Activated T-cell treated with anti-CD3 and anti-CD28 coated beads, Interleukin-2, amount 50 U/mL, for 4 hours (primary cell): ENCODE measurements around the gene KDM8. TPM values are rescaled to one million over a fixed set of nuclear protein-coding genes. Genes with fewer than 3 reads are reported as not detected.
"Not testable (repeated sequence)": the region's sequence is repeated elsewhere in the genome, so short reads cannot be mapped to it uniquely, and the experiment has no call there.

Experiments used
- ATAC-seq, 2 donors: fragments of 200-7000 bp; cut with Tn5 transposase; one replicate each; pipeline ENCODE4 v1.10.0; 2021
- DNase-seq: peaks from one replicate; pipeline ENCODE4 v3.0.0-alpha.2; 2020
- H3K27me3 Mint-ChIP-seq: one replicate; pipeline ENCODE4 v1.8.0; 2021; ENCODE audit warnings: low read depth, mixed read lengths
- H3K36me3 Mint-ChIP-seq: one replicate; pipeline ENCODE4 v1.8.0; 2022; ENCODE audit warnings: mixed read lengths; ENCODE audit not compliant: insufficient read depth
- H3K4me1 Mint-ChIP-seq: one replicate; pipeline ENCODE4 v1.8.0; 2021; ENCODE audit warnings: low read depth, mixed read lengths
- H3K4me3 Mint-ChIP-seq: one replicate; pipeline ENCODE4 v1.8.0; 2021; ENCODE audit warnings: mild to moderate bottlenecking, moderate library complexity, mixed read lengths
- H3K9me3 Mint-ChIP-seq: one replicate; pipeline ENCODE4 v1.8.0; 2021; ENCODE audit warnings: mixed read lengths
- total RNA-seq, 3 donors: library from RNA; stranded (reverse); gene quantifications; one replicate each; pipeline ENCODE4 v1.2.1, GENCODE V29; 2021

Gene KDM8
- total RNA-seq, 3 donors from 2014 or later = 8.8 to 10.7 (median 8.9) TPM

- H3K27me3 Mint-ChIP-seq = no peaks in the 10 kb centered on the region
- H3K36me3 Mint-ChIP-seq = peaks cover 1% of the 10 kb centered on the region
Observed at GRCh38 chr16:27199736-27200135, 3.6 kb upstream of the KDM8 start.

DNA sequence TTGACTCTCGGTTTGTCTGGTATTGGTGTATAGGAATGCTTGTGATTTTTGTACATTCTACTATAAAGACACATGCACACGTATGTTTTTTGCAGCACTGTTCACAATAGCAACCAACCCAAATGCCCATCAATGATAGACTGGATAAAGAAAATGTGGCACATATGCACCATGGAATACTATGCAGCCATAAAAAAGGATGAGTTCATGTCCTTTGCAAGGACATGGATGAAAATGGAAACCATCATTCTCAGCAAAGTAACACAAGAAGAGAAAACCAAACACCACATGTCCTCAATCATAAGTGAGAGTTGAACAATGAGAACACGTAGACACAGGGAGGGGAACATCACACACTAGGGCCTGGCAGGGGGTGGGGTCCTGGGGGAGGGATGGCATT, 2.4 kb upstream of the KDM8 start:
- H3K9me3 Mint-ChIP-seq, DNase-seq, ATAC-seq, H3K4me3 Mint-ChIP-seq, H3K36me3 Mint-ChIP-seq, H3K27me3 Mint-ChIP-seq: not testable (repeated sequence)
- peaks cover 77% of the 10 kb centered on the region for H3K4me1 Mint-ChIP-seq

More at GRCh38 chr16:27199736-27200135, 3.6 kb upstream of the KDM8 start:
- DNase-seq (no peak), ATAC-seq (no peak)
- peaks cover 84% of the 10 kb centered on the region for H3K4me1 Mint-ChIP-seq
- no peaks in the 10 kb centered on the region for H3K9me3 Mint-ChIP-seq
- H3K4me3 Mint-ChIP-seq = peak overlapping the region; percentile 44

GRCh38 chr16:27202923-27203506, 311 bp upstream of the KDM8 start:
- H3K36me3 Mint-ChIP-seq = no peaks in the 10 kb centered on the region

GRCh38 chr16:27204312-27204915, 1.1 kb downstream of the KDM8 start:
- no peak for DNase-seq

More at GRCh38 chr16:27202923-27203506, 311 bp upstream of the KDM8 start:
- Mint-ChIP-seq H3K27me3 (no peaks in the 10 kb centered on the region), H3K9me3 (no peaks in the 10 kb centered on the region), H3K4me1 (peaks cover 58% of the 10 kb centered on the region), H3K4me3 (peak overlapping the region; percentile 92)
- peak; percentile 84 for DNase-seq
- ATAC-seq = peak; percentile 74 to 75

DNA sequence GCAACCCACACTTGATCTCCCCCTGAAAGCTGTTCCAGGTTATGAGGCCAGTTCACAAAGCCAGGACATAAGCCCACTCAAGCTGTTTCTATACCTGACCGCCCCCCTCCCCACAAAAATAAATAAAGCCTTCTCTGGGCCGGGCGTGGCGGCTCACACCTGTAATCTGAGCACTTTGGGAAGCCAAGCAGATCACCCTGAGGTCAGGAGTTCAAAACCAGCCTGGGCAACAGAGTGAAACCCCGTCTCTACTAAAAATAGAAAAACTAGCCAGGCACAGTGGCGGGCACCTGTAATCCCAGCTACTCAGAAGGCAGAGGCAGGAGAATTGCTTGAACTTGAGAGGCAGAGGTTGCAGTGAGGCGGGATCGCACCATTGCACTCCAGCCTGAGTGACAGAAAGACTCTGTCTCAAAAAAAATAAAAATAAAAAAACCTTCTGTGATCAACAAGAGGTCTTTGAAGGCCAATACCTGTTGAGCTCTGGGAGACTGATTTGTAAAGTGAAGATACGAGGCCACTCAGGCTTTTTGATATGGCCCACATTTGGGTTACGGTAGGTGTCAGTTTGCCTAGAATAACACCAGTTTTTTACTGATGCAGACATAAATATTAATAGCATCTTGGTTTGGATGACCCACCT, 2.2 kb downstream of the KDM8 start:
- no peak for ATAC-seq
- peaks cover 34% of the 10 kb centered on the region for H3K4me1 Mint-ChIP-seq
- no peak overlapping the region for H3K4me3 Mint-ChIP-seq
- H3K36me3 Mint-ChIP-seq = peaks cover 2% of the 10 kb centered on the region
- DNase-seq = no peak
- H3K27me3 Mint-ChIP-seq = no peaks in the 10 kb centered on the region
- no peaks in the 10 kb centered on the region for H3K9me3 Mint-ChIP-seq

More at GRCh38 chr16:27204312-27204915, 1.1 kb downstream of the KDM8 start:
- Mint-ChIP-seq H3K4me1 (peaks cover 45% of the 10 kb centered on the region), H3K36me3 (no peaks in the 10 kb centered on the region), H3K9me3 (no peaks in the 10 kb centered on the region), H3K27me3 (no peaks in the 10 kb centered on the region), H3K4me3 (peak overlapping the region; percentile 92)
- ATAC-seq = no peak

- not testable (repeated sequence) for H3K9me3 Mint-ChIP-seq, ATAC-seq, H3K4me3 Mint-ChIP-seq, H3K36me3 Mint-ChIP-seq, DNase-seq, H3K27me3 Mint-ChIP-seq
- H3K4me1 Mint-ChIP-seq = peaks cover 28% of the 10 kb centered on the region
Observed at GRCh38 chr16:27207121-27207520, 3.8 kb downstream of the KDM8 start.

- peaks cover 2% of the 10 kb centered on the region for H3K36me3 Mint-ChIP-seq
- DNase-seq (no peak), ATAC-seq (no peak)
- no peaks in the 10 kb centered on the region for H3K27me3 Mint-ChIP-seq
- H3K4me3 Mint-ChIP-seq = no peak overlapping the region
- peaks cover 18% of the 10 kb centered on the region for H3K4me1 Mint-ChIP-seq
- H3K9me3 Mint-ChIP-seq = no peaks in the 10 kb centered on the region
Observed at GRCh38 chr16:27208081-27208680, 4.9 kb downstream of the KDM8 start.

DNA sequence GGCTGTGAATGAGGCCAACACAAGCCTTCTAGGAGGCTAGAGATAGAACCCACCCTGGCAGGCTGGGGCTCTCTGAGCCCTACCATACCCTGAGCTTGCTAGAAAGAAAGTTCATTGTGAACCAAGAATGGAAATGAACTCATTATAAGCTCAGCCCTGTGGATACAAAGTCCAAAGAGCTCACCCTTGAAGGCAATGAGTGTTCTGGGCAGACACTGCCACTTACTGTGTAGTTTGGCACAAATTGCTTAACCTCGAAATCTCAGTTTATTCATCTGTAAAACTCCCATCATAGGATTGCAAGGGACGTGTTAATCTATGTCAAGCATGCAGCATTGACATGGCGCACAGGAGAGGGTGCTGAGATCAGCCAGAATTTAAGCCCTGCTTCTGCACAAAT, 5.5 kb downstream of the KDM8 start:
- no peak for ATAC-seq
- H3K9me3 Mint-ChIP-seq = no peaks in the 10 kb centered on the region
- no peak overlapping the region for H3K4me3 Mint-ChIP-seq
- H3K27me3 Mint-ChIP-seq = no peaks in the 10 kb centered on the region
- peaks cover 16% of the 10 kb centered on the region for H3K4me1 Mint-ChIP-seq
- DNase-seq = no peak
- H3K36me3 Mint-ChIP-seq = peaks cover 2% of the 10 kb centered on the region

DNA sequence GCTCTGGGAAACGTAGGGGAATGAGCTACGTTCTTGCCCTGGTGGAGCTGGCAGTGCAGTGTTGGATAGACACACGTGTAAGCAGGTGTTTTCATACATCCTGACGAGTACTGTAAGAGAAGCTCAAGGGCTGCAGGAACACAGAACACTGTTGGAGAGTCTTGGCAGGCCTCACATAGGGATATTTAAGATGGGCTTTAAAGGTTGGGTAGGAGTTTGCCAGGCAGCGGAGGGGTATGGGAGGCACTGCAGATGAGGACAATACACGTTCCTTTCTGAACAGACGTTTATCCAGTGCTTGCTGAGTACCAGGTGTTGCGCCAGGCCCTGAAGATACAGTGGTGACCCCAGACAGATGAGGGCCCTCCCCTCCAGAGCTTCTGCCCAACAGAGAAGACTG, 6.3 kb downstream of the KDM8 start:
- no peak overlapping the region for H3K4me3 Mint-ChIP-seq
- H3K9me3 Mint-ChIP-seq = no peaks in the 10 kb centered on the region
- no peak for ATAC-seq
- peaks cover 10% of the 10 kb centered on the region for H3K4me1 Mint-ChIP-seq
- H3K36me3 Mint-ChIP-seq = peaks cover 5% of the 10 kb centered on the region
- DNase-seq = no peak
- no peaks in the 10 kb centered on the region for H3K27me3 Mint-ChIP-seq

GRCh38 chr16:27210174-27210573, 6.8 kb downstream of the KDM8 start:
- H3K4me3 Mint-ChIP-seq = no peak overlapping the region
- ATAC-seq (no peak), DNase-seq (no peak)
- H3K4me1 Mint-ChIP-seq = peaks cover 8% of the 10 kb centered on the region
- H3K27me3 Mint-ChIP-seq = no peaks in the 10 kb centered on the region
- peaks cover 10% of the 10 kb centered on the region for H3K36me3 Mint-ChIP-seq
- no peaks in the 10 kb centered on the region for H3K9me3 Mint-ChIP-seq

DNA sequence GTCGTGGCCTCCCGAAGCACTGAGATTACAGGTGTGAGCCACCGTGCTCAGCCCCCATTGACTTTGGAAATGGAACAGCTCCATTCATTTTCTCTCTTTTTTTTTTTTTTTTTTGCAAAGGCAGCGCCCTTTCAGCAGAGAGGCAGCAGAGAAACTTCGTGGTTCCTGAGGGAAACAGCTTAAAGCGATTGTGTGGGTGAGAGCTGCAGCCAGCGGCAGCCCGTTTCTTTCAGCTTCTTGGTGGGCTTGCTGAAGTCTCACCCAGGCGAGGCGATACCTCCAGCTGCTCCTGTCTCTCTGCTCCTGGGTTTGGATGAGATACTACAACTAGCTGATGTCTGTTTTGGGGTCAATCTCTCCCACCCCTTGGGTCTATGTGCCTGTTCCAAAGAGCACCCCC, 7.7 kb downstream of the KDM8 start:
- Mint-ChIP-seq H3K9me3 (no peaks in the 10 kb centered on the region), H3K4me3 (no peak overlapping the region), H3K36me3 (peaks cover 17% of the 10 kb centered on the region), H3K4me1 (peaks cover 5% of the 10 kb centered on the region), H3K27me3 (no peaks in the 10 kb centered on the region)
- DNase-seq = no peak
- ATAC-seq = no peak

- H3K4me1 Mint-ChIP-seq = peaks cover 5% of the 10 kb centered on the region
- H3K9me3 Mint-ChIP-seq = no peaks in the 10 kb centered on the region
- peaks cover 22% of the 10 kb centered on the region for H3K36me3 Mint-ChIP-seq
- no peak overlapping the region for H3K4me3 Mint-ChIP-seq
- no peaks in the 10 kb centered on the region for H3K27me3 Mint-ChIP-seq
- ATAC-seq (no peak), DNase-seq (no peak)
Observed at GRCh38 chr16:27214084-27214961, 11.0 kb downstream of the KDM8 start.

GRCh38 chr16:27215660-27216059, 12.3 kb downstream of the KDM8 start:
- Mint-ChIP-seq H3K9me3 (no peaks in the 10 kb centered on the region), H3K4me3 (no peak overlapping the region), H3K4me1 (peaks cover 5% of the 10 kb centered on the region), H3K36me3 (peaks cover 20% of the 10 kb centered on the region), H3K27me3 (no peaks in the 10 kb centered on the region)
- no peak for DNase-seq
- no peak for ATAC-seq

DNA sequence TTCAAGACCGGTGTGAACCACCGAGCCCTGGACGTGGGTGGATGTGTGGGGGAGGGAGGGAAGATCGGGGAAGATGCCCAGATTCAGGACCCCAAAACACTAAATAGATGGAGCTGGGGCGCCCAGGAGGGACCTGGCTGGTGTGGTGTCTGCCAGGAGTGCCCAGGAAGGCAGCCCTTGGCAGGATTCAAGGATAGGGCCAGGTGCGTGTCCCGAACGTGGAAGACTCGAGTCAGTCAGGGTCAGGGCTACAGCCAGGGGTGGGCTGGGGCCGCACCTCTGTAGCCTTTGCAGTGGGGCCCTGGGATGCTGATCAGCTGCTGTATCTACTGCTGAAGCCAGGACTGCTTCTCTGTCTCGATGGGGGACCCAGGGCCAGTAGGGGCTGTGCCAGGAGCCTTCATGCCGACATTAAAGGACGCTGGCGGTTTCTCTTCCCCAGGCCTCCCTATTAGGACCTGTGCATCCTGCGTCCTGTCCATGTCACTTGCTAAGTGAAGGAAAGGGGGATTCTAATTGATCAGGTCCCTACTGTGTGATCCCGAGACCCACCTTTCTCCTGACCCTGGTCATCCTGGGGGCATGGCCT, 13.1 kb downstream of the KDM8 start:
- no peak for DNase-seq

More for the DNA sequence above, 13.1 kb downstream of the KDM8 start:
- Mint-ChIP-seq H3K36me3 (peaks cover 20% of the 10 kb centered on the region), H3K4me3 (no peak overlapping the region), H3K9me3 (no peaks in the 10 kb centered on the region), H3K27me3 (no peaks in the 10 kb centered on the region), H3K4me1 (no peaks in the 10 kb centered on the region)
- no peak for ATAC-seq
